Breast epithelium (tissue), 3 donors: Measurements from ENCODE around the gene DPY19L2.
"Not testable (repeated sequence)": the region's sequence is repeated elsewhere in the genome, so short reads cannot be mapped to it uniquely, and the experiment has no call there.

Experiments
- POLR2A ChIP-seq: fragments of 450-650 bp; IDR thresholded peaks from one replicate; pipeline ENCODE4 v1.6.1; 2016; ENCODE audit warnings: antibody characterized with exemption, mild to moderate bottlenecking, moderate library complexity
- POLR2AphosphoS5 ChIP-seq, 3 donors: sonication (generic); formaldehyde crosslinking; IDR thresholded peaks; one replicate each; pipeline ENCODE4 v1.6.1; 2017; ENCODE audit warnings: antibody characterized with exemption in 3 of 3
- TF ChIP-seq, protein P1 (sequence below), 3 donors: fragments of 450-650 bp; IDR thresholded peaks; one replicate each; pipeline ENCODE4 v1.5.1; 2016 to 2017; ENCODE audit warnings: antibody characterized with exemption in 3 of 3, mild to moderate bottlenecking in 3 of 3, moderate library complexity in 3 of 3

DNA sequence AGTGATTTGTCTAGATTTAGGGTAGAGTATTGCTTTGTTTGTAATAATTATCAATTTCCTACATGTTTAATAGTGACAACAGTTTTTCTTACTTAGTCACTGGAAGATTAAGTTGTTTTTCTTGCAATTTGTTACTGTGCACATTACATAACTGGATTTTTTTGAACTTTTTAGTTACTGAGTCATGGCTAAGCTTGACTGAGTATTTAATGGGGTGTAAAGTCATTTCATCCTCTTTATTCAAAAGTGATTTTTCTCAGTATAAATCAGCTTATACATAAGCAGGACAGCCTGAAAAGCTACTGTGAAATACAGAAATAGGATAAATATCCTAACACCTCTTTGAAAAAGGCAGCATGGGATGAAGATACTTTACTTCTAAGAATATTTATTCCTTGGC lies 12.5 kb upstream of the DPY19L2 start:
- TF ChIP-seq, protein P1, sequence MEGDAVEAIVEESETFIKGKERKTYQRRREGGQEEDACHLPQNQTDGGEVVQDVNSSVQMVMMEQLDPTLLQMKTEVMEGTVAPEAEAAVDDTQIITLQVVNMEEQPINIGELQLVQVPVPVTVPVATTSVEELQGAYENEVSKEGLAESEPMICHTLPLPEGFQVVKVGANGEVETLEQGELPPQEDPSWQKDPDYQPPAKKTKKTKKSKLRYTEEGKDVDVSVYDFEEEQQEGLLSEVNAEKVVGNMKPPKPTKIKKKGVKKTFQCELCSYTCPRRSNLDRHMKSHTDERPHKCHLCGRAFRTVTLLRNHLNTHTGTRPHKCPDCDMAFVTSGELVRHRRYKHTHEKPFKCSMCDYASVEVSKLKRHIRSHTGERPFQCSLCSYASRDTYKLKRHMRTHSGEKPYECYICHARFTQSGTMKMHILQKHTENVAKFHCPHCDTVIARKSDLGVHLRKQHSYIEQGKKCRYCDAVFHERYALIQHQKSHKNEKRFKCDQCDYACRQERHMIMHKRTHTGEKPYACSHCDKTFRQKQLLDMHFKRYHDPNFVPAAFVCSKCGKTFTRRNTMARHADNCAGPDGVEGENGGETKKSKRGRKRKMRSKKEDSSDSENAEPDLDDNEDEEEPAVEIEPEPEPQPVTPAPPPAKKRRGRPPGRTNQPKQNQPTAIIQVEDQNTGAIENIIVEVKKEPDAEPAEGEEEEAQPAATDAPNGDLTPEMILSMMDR (IDR thresholded peaks at IDR 0.05) = not testable (repeated sequence)
- not testable (repeated sequence) for TF ChIP-seq POLR2AphosphoS5 (IDR thresholded peaks at IDR 0.05); POLR2A
